ENCODE results near the gene RNF40.

The RNF40 gene

DNA sequence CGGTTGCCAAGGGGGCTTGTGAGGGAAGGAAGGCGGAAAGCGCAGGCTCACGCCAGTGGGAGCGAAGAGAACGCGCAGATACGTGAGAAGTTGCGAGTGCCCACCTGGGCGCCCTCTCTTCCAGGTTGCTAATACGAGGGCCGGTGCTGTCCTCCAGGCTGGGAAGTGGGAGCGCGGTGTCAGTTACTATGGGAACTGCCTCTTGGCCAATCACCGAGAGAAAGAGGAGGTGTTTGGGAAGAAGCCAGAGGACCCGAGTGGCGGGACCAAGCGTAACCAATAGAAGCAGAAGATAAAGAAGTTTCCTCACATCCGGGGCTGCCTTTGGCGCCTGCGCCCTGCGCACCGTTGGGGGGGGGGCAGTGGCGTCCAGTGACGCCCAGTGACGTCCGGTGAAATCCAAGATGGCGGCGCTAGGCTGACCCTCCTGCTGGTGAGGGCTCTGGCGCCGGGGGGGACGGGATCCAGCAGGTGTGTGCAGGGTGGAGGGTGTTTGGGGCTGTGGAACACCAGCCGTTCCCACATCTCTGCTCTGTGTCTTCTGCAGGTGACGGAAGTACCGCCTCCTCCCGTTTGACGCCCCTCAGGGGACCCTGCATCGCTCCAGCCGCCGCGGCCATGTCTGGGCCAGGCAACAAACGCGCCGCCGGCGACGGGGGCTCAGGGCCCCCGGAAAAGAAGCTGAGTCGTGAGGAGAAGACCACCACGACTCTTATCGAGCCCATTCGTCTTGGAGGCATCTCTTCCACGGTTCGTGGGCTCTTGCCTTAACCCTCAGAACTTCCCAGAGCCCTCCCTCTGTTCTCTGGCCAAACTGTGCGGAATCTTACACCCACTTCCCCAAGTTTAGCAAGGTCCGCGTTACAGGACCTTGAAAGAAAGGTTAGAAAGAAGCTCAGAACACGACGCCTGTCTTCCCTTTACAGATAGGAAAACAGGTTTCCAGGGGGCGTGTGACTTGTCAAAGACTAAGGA is at the start of gene RNF40, which contains the start of gene CFAP119:
RNF40 (plus strand) TSS at position 395 of the 975 bp plus-strand sequence; CDS start at position 619, 224 bp downstream.
CFAP119 (minus strand) TSS at position 135 of the 975 bp plus-strand sequence. CDS start 314 bp downstream, outside the sequence.
- peak; percentile 97 for DNase-seq

DNA sequence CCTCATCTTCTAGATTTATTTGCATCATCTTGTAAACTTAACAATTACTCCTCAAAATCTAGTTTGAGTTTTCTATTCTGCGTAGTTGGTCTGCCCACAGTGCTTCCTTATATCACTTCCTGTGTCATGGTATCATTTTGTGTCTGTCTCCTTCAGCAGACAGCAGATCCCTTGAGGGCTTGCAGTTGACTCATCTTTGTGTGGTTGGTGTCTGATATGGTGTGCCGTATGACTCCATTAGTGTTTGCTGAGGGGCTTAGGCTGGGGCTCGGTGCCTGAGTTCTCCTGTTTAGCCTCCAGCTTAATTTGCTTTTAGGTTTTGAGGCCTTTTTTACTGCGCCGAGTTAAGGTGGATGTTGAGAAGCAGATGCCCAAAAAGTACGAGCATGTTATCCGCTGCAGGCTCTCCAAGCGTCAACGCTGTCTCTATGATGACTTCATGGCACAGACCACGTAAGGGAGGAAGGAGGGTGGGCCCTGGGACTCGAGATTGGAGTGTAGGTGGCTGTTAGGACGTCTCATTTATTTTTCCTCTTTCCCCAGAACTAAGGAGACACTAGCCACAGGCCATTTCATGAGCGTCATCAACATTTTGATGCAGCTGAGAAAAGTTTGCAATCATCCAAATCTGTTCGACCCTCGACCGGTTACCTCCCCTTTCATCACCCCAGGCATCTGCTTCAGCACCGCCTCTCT is 46.2 kb upstream of the RNF40 start:
- peak; percentile 80 for DNase-seq

DNA sequence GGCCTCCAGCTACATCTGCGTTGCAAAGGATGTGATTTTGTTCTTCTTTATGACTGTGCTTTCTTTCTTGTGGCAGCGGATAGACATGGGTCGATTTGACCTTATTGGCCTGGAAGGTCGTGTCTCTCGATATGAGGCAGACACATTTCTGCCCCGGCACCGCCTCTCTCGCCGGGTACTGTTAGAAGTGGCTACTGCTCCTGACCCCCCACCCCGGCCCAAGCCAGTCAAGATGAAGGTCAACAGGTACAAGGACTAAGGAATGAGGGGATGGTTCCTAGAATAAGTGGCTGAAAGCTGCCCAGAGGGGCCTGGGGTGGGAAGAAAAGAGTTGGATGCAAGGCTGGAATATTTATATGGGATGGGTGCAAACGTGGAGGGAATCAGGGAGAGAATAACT is 42.0 kb upstream of the RNF40 start:
- no peak for DNase-seq

DNA sequence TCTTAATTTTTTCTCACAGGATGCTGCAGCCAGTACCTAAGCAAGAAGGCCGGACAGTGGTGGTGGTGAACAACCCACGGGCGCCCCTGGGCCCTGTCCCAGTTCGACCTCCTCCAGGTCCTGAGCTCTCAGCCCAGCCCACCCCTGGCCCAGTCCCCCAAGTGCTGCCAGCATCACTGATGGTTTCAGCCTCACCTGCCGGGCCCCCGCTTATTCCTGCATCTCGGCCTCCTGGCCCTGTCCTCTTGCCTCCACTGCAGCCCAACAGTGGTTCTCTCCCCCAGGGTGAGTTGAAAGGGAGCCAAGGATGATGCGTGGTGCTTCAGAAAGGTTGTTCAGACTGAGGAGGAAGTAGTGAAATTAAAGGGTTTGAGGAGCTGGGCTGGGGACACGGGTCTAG is 41.4 kb upstream of the RNF40 start:
- no peak for DNase-seq

DNA sequence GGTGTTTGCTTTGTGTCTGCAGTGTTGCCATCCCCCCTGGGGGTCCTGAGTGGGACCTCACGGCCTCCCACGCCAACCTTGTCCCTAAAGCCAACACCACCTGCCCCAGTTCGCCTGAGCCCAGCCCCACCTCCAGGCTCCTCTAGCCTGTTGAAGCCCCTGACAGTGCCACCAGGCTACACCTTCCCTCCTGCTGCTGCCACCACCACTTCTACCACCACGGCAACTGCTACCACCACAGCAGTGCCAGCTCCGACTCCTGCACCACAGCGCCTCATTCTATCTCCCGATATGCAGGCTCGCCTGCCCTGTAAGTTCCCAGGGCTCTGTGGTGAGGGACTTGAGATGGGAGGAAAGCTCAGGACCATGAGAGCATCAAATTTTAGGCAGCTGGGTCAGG is 41.0 kb upstream of the RNF40 start:
- no peak for DNase-seq

DNA sequence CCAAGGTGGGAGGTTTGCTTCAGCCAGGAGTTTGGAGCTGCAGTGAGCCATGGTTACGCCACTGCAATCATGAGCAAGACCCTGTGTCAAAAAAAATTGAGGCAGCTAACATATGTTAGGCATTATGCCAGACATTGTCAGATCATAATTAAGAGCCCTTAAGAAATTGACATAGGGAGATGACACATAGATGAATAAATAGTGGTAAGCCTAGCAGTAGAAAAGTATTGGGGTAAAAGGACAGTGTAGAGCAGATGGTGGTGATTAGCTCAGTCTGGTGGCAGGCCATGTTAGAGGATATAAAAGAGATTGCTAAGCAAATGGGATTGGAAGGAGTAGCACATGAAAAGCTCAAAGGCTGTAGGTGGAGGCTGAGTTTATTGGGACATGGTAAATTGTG is 40.5 kb upstream of the RNF40 start:
- DNase-seq, result no peak

DNA sequence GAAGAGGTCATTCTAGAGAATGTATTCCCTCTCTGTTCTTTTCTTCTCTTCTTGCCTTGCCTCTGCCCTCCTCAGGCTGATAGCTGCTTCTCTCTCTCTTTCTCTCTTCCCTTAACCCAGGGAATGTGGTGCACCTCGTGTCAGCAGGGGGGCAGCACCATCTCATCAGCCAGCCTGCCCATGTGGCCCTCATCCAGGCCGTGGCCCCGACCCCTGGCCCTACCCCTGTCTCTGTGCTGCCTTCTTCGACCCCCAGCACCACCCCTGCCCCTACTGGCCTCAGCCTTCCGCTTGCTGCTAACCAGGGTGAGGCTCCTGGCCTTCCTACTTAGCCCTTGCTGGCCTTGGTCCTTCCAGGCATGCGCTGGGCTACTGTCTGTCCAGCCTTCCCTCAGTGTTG is 39.7 kb upstream of the RNF40 start:
- no peak for DNase-seq

DNA sequence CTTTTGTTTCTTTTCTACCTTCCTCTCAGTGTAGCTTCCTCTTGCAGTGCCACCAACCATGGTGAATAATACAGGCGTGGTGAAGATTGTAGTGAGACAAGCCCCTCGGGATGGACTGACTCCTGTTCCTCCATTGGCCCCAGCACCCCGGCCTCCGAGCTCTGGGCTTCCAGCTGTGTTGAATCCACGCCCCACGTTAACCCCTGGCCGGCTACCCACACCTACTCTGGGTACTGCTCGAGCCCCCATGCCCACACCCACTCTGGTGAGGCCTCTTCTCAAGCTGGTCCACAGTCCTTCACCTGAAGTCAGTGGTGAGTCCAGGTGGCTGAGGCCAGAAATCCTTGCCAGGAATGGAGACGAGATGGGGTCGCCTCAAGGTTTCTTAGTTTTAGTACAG is 39.2 kb upstream of the RNF40 start:
- DNase-seq, result no peak

DNA sequence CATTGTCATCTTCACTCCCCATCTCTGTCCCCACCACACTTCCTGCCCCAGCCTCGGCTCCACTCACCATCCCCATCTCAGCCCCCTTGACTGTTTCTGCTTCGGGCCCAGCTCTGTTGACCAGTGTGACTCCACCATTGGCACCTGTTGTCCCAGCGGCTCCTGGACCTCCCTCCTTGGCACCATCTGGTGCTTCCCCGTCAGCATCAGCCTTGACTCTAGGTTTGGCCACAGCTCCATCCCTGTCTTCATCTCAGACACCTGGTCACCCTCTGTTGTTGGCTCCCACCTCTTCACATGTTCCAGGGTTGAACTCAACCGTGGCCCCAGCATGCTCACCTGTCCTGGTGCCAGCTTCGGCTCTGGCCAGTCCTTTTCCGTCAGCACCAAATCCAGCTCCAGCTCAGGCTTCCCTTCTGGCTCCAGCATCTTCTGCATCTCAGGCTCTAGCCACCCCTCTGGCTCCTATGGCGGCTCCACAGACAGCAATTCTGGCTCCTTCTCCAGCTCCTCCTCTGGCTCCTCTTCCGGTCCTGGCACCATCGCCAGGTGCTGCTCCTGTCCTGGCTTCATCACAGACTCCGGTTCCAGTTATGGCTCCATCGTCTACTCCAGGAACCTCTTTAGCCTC is 38.3 kb upstream of the RNF40 start:
- DNase-seq, result no peak

DNA sequence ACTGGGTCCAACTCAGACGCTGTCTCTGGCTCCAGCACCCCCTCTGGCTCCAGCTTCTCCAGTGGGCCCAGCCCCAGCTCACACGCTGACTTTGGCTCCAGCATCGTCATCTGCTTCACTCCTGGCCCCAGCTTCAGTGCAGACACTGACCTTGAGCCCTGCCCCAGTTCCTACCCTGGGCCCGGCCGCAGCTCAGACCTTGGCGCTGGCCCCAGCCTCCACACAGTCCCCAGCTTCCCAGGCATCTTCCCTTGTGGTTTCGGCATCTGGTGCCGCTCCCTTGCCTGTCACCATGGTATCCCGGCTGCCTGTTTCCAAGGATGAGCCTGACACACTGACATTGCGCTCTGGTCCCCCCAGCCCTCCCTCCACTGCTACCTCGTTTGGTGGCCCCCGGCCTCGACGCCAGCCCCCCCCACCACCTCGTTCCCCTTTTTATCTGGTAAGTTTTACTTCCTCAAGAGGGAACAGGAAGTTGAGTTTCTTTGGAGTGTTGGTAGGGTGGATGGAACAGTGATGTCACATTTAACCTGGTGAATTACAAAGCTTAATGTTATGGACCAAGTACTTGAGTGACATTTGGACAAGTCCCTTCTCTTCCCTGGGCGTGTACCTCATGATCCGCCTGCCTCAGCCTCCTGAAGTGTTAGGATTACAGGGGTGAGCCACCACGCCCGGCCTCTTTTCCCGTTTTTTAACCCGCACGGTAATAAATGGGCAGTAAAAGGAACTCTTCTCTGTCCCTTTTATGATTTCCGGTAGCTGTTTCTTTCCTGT is 37.3 kb upstream of the RNF40 start:
- no peak for DNase-seq

DNA sequence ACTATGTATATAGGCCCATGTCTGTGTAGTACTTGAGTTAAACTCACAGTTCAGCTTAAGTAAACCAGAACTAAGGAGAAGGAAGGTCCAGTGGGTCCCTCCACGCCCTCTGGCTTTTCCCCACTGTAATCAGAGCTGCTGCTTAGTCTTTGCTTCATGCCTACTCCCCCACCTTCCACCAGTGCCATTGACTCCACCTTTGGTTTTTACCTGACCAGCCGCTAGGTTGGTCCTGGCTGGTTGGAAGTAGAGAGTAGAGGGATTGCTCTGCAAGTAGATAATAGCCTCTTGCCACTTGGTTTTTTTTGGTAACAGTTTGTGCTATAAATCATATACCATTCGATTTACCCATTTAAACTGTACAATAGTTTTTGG is 36.7 kb upstream of the RNF40 start:
- DNase-seq, result no peak

DNA sequence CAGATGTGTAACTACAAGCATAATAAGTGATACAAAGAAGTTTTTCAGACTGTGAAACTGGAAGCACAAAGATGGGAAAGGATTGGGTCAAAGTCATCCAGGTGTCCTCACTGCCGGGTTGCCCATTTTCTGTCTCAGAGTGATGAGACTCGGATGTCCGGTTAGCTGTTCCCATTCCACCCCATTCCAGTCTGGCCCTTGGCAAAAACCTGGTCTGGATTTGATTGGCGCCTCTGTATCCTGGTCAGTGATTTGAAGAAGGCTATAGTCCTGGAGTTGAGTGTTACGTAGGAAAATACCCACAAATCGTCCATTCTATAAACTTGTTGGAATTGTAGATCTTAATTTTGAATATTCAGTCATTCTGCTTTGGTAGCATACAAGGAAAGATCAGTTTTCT is 33.8 kb upstream of the RNF40 start:
- no peak for DNase-seq

DNA sequence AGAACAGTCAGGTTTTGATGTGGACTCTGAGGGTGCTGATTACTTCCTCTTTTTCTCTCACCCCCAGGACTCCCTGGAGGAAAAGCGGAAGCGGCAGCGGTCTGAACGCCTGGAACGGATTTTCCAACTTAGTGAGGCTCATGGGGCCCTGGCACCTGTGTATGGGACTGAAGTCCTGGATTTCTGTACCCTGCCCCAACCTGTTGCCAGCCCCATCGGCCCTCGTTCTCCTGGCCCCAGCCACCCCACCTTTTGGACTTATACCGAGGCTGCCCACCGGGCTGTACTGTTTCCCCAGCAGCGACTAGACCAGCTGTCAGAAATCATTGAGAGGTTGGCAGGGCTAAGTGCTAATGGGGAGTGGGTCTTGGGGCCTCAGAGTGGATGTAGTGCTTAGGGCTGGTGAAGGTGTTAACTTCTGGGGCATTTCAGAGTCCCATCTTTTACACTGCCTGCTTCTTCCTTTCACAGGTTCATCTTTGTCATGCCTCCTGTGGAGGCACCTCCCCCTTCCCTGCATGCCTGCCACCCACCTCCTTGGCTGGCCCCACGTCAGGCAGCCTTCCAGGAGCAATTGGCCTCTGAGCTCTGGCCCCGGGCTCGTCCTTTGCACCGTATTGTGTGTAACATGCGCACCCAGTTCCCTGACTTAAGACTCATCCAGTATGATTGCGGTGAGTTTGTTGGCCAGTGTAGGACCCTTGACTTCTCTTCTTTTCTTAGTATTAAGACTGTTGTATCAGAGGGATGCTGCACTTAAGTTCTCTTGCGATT is 33.0 kb upstream of the RNF40 start:
- no peak for DNase-seq

DNA sequence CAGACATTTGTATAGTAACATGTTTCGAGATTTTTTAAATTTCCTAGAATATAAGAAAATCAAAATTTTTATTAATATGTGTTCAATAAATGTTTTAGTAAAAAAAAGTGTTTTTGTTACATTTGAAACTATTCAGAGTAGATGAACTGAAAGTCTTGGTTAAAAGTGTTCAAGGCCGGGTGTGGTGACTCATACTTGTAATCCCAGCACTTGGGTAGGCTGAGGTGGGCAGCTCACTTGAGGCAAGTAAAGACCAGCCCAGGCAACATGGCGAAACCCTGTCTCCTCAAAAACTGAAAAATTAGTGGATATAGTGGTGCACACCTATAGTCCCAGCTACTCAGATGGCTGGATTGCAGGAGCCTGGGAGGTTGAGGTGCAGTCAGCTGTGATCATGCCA is 30.7 kb upstream of the RNF40 start:
- peak; percentile 21 for DNase-seq

DNA sequence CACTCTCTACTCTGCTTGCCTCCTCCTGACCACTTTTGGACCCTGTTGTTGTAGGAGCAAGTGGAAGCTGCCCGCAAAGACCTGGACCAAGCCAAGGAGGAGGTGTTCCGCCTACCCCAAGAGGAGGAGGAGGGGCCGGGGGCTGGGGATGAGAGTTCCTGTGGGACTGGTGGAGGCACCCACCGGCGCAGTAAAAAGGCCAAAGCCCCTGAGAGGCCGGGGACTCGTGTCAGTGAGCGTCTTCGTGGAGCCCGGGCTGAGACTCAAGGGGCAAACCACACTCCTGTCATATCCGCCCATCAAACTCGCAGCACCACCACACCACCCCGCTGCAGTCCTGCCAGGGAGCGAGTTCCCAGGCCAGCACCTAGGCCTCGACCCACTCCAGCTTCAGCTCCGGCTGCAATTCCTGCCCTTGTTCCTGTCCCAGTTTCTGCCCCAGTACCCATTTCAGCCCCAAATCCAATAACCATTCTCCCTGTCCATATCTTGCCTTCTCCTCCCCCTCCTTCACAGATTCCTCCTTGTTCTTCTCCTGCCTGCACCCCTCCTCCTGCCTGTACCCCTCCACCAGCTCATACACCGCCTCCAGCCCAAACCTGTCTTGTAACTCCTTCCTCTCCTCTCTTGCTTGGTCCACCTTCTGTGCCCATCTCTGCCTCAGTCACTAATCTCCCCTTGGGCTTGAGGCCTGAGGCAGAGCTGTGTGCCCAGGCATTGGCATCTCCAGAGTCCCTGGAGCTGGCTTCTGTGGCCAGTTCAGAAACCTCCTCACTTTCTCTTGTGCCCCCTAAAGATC is 24.9 kb upstream of the RNF40 start:
- no peak for DNase-seq

DNA sequence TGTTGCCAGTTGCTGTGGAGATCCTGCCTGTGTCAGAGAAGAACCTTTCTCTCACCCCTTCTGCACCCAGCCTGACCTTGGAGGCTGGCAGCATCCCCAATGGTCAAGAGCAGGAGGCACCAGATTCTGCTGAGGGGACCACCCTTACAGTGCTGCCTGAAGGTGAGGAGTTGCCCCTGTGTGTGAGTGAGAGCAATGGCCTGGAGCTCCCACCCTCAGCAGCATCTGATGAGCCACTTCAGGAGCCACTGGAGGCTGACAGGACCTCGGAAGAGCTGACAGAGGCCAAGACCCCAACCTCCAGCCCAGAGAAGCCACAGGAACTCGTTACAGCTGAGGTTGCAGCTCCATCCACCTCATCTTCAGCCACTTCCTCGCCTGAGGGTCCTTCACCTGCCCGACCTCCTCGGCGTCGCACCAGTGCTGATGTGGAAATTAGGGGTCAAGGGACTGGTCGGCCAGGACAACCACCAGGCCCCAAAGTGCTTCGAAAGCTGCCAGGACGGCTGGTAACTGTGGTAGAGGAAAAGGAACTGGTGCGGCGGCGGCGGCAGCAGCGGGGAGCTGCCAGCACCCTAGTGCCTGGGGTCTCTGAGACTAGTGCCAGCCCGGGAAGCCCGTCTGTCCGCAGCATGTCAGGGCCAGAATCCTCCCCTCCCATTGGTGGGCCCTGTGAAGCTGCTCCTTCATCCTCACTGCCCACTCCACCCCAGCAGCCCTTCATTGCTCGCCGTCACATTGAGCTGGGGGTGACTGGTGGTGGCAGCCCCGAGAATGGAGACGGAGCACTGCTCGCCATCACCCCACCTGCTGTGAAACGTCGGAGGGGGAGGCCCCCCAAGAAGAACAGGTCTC is 24.1 kb upstream of the RNF40 start:
- no peak for DNase-seq

DNA sequence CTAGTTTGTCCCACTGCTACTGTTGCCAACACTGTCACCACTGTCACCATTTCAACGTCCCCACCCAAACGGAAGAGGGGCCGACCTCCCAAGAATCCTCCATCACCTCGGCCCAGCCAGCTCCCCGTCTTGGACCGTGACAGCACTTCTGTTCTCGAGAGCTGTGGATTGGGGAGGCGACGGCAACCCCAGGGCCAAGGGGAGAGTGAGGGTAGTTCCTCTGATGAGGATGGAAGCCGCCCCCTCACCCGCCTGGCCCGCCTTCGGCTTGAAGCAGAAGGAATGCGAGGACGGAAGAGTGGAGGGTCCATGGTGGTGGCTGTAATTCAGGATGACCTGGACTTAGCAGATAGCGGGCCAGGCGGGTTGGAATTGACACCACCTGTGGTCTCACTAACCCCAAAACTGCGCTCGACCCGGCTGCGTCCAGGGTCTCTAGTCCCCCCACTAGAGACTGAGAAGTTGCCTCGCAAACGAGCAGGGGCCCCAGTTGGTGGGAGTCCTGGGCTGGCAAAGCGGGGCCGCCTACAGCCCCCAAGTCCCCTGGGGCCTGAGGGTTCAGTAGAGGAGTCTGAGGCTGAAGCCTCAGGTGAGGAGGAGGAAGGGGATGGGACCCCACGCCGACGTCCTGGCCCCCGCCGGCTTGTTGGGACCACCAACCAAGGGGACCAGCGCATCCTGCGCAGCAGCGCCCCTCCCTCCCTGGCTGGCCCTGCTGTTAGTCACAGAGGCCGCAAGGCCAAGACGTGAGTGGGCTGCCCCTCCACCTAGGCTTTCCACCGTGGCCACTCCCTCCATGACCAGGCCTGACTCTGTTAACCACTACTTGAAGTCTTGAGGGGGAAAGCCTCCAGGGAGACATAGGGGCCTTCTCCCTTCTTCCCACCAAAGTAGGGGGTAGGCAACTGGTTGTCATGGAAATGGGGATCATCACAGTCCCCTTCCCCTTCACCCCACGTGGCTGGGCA is 22.9 kb upstream of the RNF40 start:
- DNase-seq, result no peak

DNA sequence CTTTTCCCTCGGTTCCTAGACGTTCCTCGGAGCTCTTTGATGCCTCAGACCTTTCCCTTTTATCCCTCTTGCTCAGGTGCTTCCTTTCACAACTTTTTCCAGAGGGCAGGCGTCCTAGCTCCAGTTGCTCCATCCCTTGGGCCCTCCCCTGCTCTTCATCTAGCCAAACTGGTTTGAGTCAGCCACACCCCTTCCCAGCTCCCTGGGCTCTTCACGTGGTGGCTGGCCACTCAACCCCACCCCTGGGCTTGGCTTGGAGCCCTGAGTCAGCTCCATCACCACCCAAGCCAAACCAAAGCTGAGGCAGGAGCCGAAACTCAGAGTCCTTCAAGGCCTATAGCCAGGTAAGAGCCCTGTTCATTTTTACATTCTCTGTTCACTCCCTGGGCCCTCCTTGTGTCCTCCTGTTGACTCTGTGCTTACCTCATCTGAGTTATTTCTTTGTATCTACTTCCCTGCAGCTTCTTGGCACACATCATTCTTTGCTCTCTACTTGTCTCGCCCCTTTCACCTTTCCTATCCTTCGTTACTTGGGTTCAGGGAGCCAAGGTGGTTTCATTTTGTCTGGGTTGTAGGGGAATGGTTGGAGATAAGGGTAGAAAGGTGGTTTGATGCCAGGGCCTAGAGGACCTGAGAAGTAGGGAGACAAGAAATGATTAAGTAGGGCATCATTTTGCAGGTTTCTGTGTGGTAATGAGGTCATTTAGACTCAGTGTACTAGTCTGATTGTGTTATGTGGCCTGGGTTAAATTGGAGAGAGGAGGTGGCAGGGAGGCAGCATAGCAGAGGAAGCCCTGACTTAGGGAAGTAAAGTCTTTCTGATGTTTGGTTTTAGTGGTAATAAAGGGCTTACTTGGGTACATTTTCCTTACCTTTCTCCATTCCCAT is 21.5 kb upstream of the RNF40 start:
- DNase-seq, result peak; percentile 12
